Transverse colon (tissue), 4 donors: ENCODE results near the gene UBE2F. TPM values are rescaled to one million over a fixed set of nuclear protein-coding genes. Genes with fewer than 3 reads are reported as not detected.

Experiments
- DNase-seq: peaks from one replicate; pipeline ENCODE4 v3.0.0-alpha.2; 2019
- H3K27ac ChIP-seq, 4 donors: fragments of 200-600 bp; sonication (generic); 2 replicates each; pipeline ENCODE4 v1.5.1; 2016 to 2018; ENCODE audit warnings: inconsistent platforms in 4 of 4
- H3K27me3 ChIP-seq: fragments of 200-600 bp; sonication (generic); 2 replicates; pipeline ENCODE4 v1.5.1; 2017; ENCODE audit warnings: inconsistent platforms
- H3K36me3 ChIP-seq, 4 donors: fragments of 200-600 bp; sonication (generic); 2 replicates each; pipeline ENCODE4 v1.5.1; 2017 to 2019; ENCODE audit warnings: inconsistent platforms in 4 of 4
- H3K4me1 ChIP-seq, 4 donors: fragments of 200-600 bp; sonication (generic); 2 replicates each; pipeline ENCODE4 v1.5.1; 2017 to 2020; ENCODE audit warnings: inconsistent platforms in 4 of 4
- H3K4me3 ChIP-seq, 4 donors: fragments of 200-600 bp; sonication (generic); 1 replicate in 1 of 4; 2 replicates in 3 of 4; pipeline versions ENCODE4 v1.5.1 to v1.6.1; 2017 to 2019; ENCODE audit warnings: inconsistent platforms in 4 of 4
- H3K9me3 ChIP-seq, 2 donors: fragments of 200-600 bp; sonication (generic); 2 replicates each; pipeline ENCODE4 v1.5.1; 2017 to 2019; ENCODE audit warnings: inconsistent platforms in 2 of 2
- EP300 ChIP-seq: sonication (generic); formaldehyde crosslinking; IDR thresholded peaks from one replicate; pipeline ENCODE4 v1.6.1; 2017; ENCODE audit warnings: antibody characterized with exemption, low read depth
- POLR2A ChIP-seq: fragments of 450-650 bp; IDR thresholded peaks from one replicate; pipeline ENCODE4 v1.6.1; 2016; ENCODE audit warnings: antibody characterized with exemption, mild to moderate bottlenecking, moderate library complexity
- POLR2AphosphoS5 ChIP-seq, 3 donors: sonication (generic); formaldehyde crosslinking; IDR thresholded peaks; one replicate each; pipeline ENCODE4 v1.6.1; 2016; ENCODE audit warnings: antibody characterized with exemption in 3 of 3
- WGBS, 2 donors: methylation state at CpG; one replicate each; pipeline ENCODE4 v1.1.5; 2018; ENCODE audit warnings: low coverage in 1 of 2; 5-methylcytosine and 5-hydroxymethylcytosine counted together
- in situ Hi-C, 4 donors: fragments of 200-750 bp; cut with MboI; loops; one replicate each; pipeline versions ENCODE4 v1.15.0 to v1.15.1; 2017; ENCODE audit warnings: low sequenced_read_pairs in 3 of 4, low pct_ligation_motif_present in 1 of 4, low pct_unique_long_range_greater_than_20kb in 1 of 4
- intact Hi-C: fragments of 100-400 bp; cut with DNase I; formaldehyde crosslinking; loops from one replicate; pipeline ENCODE4 v1.15.1; 2023; ENCODE audit warnings: low total_unique reads
- total RNA-seq, 4 donors: library from RNA; depleted of rRNA; stranded (reverse); fragments of >200 nt; gene quantifications; one replicate each; pipeline ENCODE4 v1.1.0, GENCODE V29; 2016
- TF ChIP-seq, protein P1 (sequence below), 5 experiments: fragments of 200-600 bp in 3 of 5; fragments of 450-650 bp in 2 of 5; sonication (generic) in 3 of 5; IDR thresholded peaks; 1 replicate in 2 of 5; 2 replicates in 3 of 5; pipeline ENCODE4 v1.5.1; 2016 to 2017; ENCODE audit warnings: antibody characterized with exemption in 5 of 5, inconsistent platforms in 3 of 5, mild to moderate bottlenecking in 2 of 5, moderate library complexity in 1 of 5

The UBE2F gene
- total RNA-seq, 4 donors from 2014 or later, result 66.8 to 79.4 (median 70.5) TPM

DNA sequence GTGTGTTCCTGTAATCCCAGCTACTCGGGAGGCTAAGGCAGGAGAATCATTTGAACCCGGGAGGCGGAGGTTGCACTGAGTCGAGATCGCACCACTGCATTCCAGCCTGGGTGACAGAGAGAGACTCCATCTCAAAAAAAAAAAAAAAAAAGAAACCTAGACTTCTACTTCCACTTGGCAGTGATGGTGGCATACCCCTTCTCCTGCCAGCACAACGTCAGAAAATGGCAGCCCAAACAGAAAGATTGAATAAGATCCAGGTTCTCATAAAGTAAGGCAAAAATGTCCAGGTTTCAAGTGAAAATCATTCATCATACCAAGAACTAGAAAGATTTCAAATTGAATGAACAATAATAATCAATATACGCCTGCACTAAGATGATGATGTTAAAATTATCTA, 117.9 kb downstream of the UBE2F start:
- no peaks in the 10 kb centered on the region for H3K4me1 ChIP-seq
- no peaks in the 10 kb centered on the region for H3K36me3 ChIP-seq
- no peak for DNase-seq
- WGBS, 2 donors, result 83 to 91% methylated on average over 1 to 7 of the region's 7 CpGs
- intact Hi-C loops, result no loop called here
- no peak overlapping the region for H3K4me3 ChIP-seq
- TF ChIP-seq POLR2AphosphoS5 (IDR thresholded peaks at IDR 0.05), result no peak
- TF ChIP-seq POLR2A, result no peak
- TF ChIP-seq, protein P1, sequence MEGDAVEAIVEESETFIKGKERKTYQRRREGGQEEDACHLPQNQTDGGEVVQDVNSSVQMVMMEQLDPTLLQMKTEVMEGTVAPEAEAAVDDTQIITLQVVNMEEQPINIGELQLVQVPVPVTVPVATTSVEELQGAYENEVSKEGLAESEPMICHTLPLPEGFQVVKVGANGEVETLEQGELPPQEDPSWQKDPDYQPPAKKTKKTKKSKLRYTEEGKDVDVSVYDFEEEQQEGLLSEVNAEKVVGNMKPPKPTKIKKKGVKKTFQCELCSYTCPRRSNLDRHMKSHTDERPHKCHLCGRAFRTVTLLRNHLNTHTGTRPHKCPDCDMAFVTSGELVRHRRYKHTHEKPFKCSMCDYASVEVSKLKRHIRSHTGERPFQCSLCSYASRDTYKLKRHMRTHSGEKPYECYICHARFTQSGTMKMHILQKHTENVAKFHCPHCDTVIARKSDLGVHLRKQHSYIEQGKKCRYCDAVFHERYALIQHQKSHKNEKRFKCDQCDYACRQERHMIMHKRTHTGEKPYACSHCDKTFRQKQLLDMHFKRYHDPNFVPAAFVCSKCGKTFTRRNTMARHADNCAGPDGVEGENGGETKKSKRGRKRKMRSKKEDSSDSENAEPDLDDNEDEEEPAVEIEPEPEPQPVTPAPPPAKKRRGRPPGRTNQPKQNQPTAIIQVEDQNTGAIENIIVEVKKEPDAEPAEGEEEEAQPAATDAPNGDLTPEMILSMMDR (IDR thresholded peaks at IDR 0.05), result no peak
- TF ChIP-seq EP300, result no peak
- no peaks in the 10 kb centered on the region for H3K9me3 ChIP-seq
- no peak overlapping the region for H3K27ac ChIP-seq
- in situ Hi-C loops, result no loop called here
- no peaks in the 10 kb centered on the region for H3K27me3 ChIP-seq

GRCh38 chr2:238085899-238086298, 119.1 kb downstream of the UBE2F start:
- in situ Hi-C loops, result no loop called here

GRCh38 chr2:238087211-238087610, 120.4 kb downstream of the UBE2F start:
- in situ Hi-C loops (no loop called here), intact Hi-C loops (no loop called here)
- Histone ChIP-seq H3K4me3 (no peak overlapping the region), H3K9me3 (no peaks in the 10 kb centered on the region), H3K27me3 (no peaks in the 10 kb centered on the region), H3K4me1 (no peaks in the 10 kb centered on the region), H3K27ac (no peak overlapping the region), H3K36me3 (no peaks in the 10 kb centered on the region)
- WGBS, 2 donors, result 71 to 86% methylated on average over 2 of the region's 2 CpGs
- DNase-seq, result no peak
- TF ChIP-seq, protein P1 (IDR thresholded peaks at IDR 0.05), result no peak
- TF ChIP-seq POLR2A (no peak), EP300 (no peak), POLR2AphosphoS5 (IDR thresholded peaks at IDR 0.05) (no peak)

More at GRCh38 chr2:238085899-238086298, 119.1 kb downstream of the UBE2F start:
- TF ChIP-seq EP300 (no peak), POLR2AphosphoS5 (IDR thresholded peaks at IDR 0.05) (no peak), POLR2A (no peak)
- TF ChIP-seq, protein P1 (IDR thresholded peaks at IDR 0.05), result no peak
- Histone ChIP-seq H3K27me3 (no peaks in the 10 kb centered on the region), H3K27ac (no peak overlapping the region), H3K4me1 (no peaks in the 10 kb centered on the region), H3K4me3 (no peak overlapping the region), H3K9me3 (no peaks in the 10 kb centered on the region), H3K36me3 (no peaks in the 10 kb centered on the region)
- intact Hi-C loops, result no loop called here
- 96 to 98% methylated on average over 3 of the region's 3 CpGs for WGBS, 2 donors
- no peak for DNase-seq

DNA sequence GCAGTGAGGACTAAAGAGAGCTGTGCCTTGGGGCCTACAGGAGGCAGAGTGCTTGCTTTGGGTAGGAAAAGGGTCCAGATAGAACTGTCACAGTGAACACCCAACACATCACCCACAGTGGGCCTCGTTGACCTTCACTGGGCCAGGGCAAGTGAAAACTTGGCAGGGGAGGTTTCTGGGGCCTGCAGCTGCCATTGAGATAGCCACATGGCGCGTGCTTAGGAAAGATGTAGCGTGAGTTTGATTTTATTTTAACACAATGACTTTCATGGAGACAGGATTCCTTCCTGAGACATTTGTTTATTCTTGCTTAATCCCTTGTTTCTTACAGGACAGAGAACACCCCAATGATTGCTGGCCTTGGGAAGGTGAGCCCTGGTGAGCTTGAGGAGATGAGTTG, 124.1 kb downstream of the UBE2F start:
- no peak for DNase-seq
- no peaks in the 10 kb centered on the region for H3K27me3 ChIP-seq
- H3K27ac ChIP-seq, result no peak overlapping the region
- H3K36me3 ChIP-seq, result no peaks in the 10 kb centered on the region
- H3K4me3 ChIP-seq, result no peak overlapping the region
- in situ Hi-C loops, result no loop called here
- no peaks in the 10 kb centered on the region for H3K9me3 ChIP-seq
- intact Hi-C loops, result no loop called here
- TF ChIP-seq, protein P1 (IDR thresholded peaks at IDR 0.05), result no peak
- TF ChIP-seq POLR2AphosphoS5 (IDR thresholded peaks at IDR 0.05), result no peak
- no peak for TF ChIP-seq POLR2A
- no peak for TF ChIP-seq EP300
- H3K4me1 ChIP-seq, result no peaks in the 10 kb centered on the region
- WGBS, 2 donors, result 94% methylated on average over 4 of the region's 4 CpGs; no CpG with 5 or more reads in 1 of the 2 donors
